Measurements from ENCODE around the gene ST6GALNAC4. TPM values are rescaled to one million over a fixed set of nuclear protein-coding genes. Genes with fewer than 3 reads are reported as not detected.

Gene ST6GALNAC4, protein sequence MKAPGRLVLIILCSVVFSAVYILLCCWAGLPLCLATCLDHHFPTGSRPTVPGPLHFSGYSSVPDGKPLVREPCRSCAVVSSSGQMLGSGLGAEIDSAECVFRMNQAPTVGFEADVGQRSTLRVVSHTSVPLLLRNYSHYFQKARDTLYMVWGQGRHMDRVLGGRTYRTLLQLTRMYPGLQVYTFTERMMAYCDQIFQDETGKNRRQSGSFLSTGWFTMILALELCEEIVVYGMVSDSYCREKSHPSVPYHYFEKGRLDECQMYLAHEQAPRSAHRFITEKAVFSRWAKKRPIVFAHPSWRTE
- 18.1 TPM for total RNA-seq
- long read RNA-seq, transcript ST6GALNAC4-201 (6 exons, 1,691 nt): major isoform, 12 of 20 reads
- long read RNA-seq, partial matches to known transcripts: 4 of 20 reads
- long read RNA-seq, other reads (novel, unspliced or antisense): 1 of 20 reads

DNA sequence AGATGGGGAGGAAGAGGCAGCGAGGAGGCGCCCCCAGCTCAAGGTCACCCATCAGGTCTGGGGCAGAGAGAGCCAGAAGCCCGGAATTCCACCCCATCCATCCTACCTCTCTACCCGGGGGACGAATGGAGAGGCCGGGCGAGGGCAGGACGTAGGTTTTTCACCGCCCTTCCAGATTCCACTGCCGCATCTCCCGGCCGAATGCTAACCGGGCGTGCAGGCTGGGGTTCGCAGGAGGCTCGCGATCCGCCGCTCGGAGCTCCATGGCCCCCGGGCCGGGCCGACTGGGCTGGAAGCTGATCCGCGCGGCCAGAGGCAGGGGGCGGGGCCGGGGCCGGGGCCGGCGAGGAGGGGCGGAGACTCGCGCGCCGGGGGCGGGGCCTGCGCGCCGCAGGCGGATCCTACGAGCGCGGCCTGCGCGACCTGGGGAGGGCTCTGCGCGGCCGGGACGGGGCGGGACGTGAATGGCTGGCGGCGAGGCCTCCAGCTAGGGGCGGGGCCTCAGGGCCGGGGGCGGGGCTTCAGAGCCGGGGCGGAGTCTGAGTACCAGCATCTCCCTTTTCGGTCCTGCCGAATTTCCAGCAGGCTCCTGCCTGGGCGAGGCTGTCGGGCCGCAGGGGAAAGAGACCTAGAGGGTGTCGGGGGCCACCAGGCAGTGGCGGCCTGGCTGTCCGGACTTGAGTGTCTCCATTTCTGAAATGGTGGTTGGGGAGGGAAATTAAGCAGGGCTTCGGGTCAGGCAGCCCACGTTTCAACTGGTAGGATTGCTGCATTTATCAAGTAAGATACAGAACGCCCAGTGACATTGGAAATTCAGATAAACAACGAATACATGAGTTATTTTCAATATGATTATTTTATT, at the start of gene ST6GALNAC4:
Gene ST6GALNAC4, minus strand, starts transcription at position 322 of the 862 bp plus-strand sequence. CDS start 622 bp downstream, outside the sequence.
- ATAC-seq (ENCODE audit: poor library complexity) (peak; percentile 96), DNase-seq (peak; percentile 97)
- intact Hi-C loops (cut with DNase I): loop anchor here (5.0 kb wide), 1 partner anchor 115 kb away; the partner anchor contains the start of gene FPGS

DNA sequence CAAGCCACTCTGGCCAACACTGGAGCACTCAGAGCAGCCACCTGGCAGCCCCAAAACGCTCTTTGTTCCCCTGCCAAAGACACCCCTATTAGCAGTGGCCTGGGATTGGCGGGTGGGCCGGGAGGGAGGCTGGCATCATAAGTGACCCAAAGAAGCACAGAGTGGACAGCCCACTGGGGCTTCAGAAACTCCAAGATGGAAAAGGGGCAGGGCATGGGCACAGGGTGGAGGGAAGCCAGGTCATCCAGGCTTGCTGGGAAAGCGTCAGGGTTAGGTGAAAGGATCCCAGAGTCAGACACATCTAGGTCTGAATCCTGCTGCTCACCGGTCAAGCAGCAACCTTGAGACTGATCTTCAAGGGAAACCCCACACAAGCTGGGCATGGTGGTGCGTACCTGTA, 49.1 kb upstream of the ST6GALNAC4 start:
- DNase-seq: no peak

DNA sequence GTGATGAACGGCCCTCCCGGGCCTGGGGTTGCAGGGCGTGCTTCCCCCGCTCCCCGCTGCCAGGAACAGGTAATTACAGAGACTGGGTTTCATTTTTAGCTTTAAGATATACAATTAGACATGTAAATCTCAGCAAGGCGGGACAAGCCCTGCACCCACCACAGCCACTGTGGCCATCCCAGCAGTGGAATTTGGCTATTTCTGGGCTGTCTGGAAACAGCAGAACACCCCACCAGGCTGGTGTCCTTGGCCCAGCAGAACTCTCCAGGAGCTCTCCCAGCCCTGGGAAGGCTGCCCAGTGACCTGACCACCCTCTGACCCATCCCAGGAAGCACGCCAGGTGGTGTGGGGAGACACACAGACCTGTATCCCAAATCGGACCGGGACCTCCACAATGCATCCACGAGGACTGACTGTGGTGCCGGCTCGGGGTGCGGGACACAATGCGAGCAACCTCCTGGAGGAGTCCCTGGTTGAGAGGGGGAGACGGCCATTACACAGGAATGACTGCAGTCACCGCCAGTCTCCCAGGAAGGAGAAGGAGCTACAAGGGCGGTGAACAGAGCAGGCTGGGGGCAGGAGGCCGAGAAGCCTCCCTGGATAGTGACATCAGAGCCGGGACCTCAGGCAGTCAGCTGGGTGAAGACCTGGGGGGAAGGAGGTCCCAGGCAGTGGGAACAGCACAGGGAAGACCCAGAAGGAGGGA, 46.7 kb upstream of the ST6GALNAC4 start:
- no peak for ATAC-seq (ENCODE audit: poor library complexity)
- intact Hi-C loops (cut with DNase I): no loop called here
- DNase-seq: no peak

More for the DNA sequence above, 49.1 kb upstream of the ST6GALNAC4 start:
- no peak for ATAC-seq (ENCODE audit: poor library complexity)
- intact Hi-C loops (cut with DNase I): no loop called here

- DNase-seq: no peak
- intact Hi-C loops (cut with DNase I): no loop called here
- no peak for ATAC-seq (ENCODE audit: poor library complexity)
Measured at GRCh38 chr9:127963041-127963358, 46.2 kb upstream of the ST6GALNAC4 start.

DNA sequence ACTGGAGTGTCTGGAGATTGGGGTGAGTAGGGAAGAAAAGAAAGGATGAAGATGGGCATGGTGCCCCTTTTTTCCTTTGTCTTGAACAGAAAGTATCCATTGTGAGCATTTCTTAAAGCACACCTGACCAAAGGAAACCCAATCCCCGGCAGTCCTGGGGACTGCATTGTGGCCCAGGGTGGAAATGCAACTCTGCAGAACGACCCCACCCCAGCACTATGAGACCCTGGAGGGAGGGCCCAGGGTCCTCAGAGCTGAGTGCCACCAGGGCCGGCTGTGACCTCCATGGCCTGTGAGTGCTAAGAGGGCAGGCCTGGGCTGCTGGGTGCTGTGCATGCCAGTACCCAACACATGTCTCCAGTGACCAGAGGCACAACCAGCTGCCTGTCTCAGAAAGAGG, 45.4 kb upstream of the ST6GALNAC4 start:
- intact Hi-C loops (cut with DNase I): no loop called here
- DNase-seq: no peak
- ATAC-seq (ENCODE audit: poor library complexity): no peak

DNA sequence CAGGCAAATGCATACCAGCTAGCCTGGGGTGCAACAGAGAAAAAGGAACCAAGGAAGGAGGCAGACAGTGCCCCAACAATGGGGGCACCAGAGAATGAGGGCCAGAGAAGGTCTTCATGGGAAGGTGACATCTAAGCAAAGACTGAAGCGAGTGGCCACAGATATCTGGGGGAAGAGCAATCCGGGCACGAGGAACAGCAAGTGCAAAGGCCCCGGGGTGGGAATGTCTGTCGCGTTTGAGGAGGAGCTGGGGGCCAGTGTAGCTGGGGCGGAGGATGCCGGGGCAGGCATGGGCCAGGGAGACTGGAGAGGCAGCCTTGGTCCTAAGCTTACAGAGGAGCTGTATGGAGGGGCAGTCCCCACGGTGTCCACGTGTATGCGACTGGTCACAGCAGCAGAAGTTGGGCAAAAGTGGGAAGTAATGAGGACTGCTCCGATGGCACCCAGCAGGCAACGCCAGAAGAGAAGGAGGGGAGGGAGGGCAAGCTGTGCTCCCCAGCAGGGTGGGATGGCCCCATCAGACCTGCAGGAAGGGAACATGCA, 44.8 kb upstream of the ST6GALNAC4 start:
- ATAC-seq (ENCODE audit: poor library complexity) (no peak), DNase-seq (no peak)
- intact Hi-C loops (cut with DNase I): no loop called here

GRCh38 chr9:127961155-127961490, 44.3 kb upstream of the ST6GALNAC4 start:
- intact Hi-C loops (cut with DNase I): no loop called here
- no peak for ATAC-seq (ENCODE audit: poor library complexity)
- DNase-seq: no peak

- no peak for ATAC-seq (ENCODE audit: poor library complexity)
- no peak for DNase-seq
- intact Hi-C loops (cut with DNase I): no loop called here
Measured at GRCh38 chr9:127960410-127961154, 43.7 kb upstream of the ST6GALNAC4 start.

GRCh38 chr9:127959841-127960409, 43.1 kb upstream of the ST6GALNAC4 start:
- ATAC-seq (ENCODE audit: poor library complexity) (no peak), DNase-seq (no peak)
- intact Hi-C loops (cut with DNase I): no loop called here

- ATAC-seq (ENCODE audit: poor library complexity) (no peak), DNase-seq (no peak)
- intact Hi-C loops (cut with DNase I): no loop called here
Measured at GRCh38 chr9:127959398-127959797, 42.6 kb upstream of the ST6GALNAC4 start.

DNA sequence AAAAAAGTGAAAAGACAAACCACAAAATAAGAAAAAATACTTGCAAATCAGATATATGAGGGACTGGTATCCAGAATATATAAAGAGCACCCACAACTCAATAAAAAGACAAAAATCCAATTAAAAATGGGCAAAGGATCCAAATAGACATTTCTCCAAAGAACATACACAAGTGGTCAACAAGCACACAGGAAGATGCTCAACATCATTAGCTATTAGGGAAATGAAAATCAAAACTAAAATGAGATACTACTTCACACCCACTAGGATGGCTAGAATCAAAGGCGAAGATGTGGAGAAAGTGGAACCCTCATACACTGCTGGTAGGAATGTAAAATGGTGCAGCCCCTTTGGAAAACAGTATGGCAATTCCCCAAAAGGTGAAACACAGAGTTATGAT, 41.9 kb upstream of the ST6GALNAC4 start:
- no peak for ATAC-seq (ENCODE audit: poor library complexity)
- no peak for DNase-seq
- intact Hi-C loops (cut with DNase I): no loop called here

DNA sequence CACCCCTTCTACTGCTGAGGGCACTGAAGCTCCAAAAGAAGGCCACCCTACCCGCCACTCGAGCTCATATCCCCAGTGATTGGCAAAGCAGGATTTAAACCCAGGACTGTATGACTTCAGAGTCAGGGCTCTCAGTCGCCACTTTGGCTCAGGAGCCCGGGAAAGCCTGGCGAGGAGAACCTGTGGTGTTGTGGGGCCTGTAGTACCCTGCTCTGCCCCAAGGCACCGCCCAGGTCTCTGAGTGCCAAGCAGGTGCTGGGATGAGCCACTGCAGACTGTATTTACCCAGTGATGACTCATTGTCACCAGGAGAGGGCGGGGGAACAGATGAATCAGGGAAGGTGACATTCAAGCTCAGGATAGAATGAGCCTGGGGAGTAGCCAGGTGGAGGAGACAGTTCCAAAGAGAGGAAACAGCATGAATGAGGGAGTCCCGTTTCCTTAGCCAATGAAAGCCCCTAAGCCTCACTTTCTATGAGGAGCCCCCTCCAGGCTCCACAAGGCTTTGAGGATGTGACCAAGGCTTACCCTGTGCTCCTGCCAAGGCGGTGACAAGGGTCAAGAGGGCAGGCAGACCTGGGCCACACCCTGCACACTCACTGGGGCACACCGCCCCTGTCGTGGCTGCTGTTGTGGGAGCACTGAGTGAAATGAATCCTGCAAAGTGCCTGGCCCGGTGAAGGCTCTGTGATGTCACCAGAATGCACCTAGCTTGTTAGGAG, 38.6 kb upstream of the ST6GALNAC4 start:
- peak; percentile 86 for ATAC-seq (ENCODE audit: poor library complexity)
- intact Hi-C loops (cut with DNase I): no loop called here
- no peak for DNase-seq

DNA sequence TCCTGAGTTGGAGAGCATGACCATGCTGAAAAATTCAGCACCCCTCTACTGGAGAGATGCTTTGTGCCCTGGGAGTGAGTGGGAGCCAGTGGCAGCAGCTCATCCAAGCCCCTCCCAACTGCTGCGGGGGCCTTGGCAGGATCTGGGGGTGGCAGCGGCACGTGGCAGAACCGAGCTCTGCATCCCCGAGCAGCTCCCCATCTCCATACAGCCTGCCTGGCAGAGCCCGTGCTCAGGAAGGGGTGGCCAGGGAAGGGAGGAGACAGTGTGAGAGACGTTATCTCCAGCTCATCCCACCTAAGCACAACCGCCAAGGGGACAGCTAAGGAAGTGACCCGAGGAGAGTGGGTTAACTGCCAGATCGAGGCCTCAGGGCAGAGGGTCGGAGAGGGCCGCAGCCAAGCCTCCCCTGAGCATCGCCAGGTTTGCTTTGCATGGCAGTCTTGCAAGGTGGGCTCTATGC, 38.0 kb upstream of the ST6GALNAC4 start:
- no peak for ATAC-seq (ENCODE audit: poor library complexity)
- DNase-seq: no peak
- intact Hi-C loops (cut with DNase I): no loop called here

DNA sequence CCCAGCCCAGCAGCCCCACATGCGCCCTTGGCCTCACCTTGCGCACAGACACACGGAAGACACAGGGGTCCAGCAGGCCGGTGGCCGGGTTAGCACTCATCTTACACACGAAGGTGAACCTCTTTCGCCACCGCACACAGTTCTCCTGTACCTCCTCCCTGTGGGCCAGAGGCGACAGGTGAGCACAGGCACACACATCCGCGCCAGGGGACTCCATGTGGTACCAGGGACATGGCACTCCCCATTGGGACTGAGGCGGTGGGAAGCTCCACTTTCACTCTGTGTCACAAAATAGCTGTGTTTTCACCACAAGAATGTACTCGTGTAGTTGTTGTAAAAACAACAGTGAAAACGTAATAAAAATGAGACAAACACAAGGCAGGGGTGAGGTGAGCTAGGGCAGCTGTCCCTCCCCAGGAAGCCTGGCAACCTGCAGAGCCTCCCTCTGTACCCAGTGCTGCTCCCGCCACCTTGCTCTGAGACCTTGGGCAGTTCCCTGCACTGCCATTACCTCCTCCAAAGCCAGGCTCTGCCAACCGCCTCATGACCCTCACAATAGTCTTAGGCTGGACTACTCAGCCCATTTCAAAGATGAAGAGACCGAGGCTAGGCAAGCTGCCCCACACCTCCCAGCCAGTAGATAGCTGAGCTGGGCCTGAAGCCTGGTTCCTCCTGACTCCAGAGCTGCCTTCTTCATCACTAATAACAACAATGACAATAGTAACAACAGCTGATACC, 37.1 kb upstream of the ST6GALNAC4 start:
- no peak for ATAC-seq (ENCODE audit: poor library complexity)
- intact Hi-C loops (cut with DNase I): no loop called here
- no peak for DNase-seq

DNA sequence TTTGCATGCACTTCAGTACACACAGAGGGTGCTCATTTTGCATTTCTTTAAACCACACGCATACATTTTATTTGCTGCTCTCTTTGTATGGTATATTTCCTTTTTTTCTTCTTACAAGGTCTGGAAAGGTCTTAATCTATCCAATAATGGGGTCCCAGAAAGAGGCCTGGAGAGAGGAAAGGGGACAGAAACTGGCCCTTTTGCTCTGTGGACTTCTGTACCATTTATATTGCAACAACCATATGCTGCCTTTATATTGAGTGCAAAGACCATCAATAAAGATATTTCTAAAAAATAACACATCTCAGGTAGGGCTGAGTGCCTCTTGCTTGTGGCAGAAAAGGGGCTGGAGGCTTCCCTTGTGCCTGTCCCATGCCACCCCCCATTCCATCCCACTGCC, 36.3 kb upstream of the ST6GALNAC4 start:
- ATAC-seq (ENCODE audit: poor library complexity) (no peak), DNase-seq (no peak)
- intact Hi-C loops (cut with DNase I): no loop called here

- intact Hi-C loops (cut with DNase I): no loop called here
- DNase-seq: peak; percentile 71
Measured at GRCh38 chr9:127950513-127951289, 33.9 kb upstream of the ST6GALNAC4 start.

More at GRCh38 chr9:127950513-127951289, 33.9 kb upstream of the ST6GALNAC4 start:
- ATAC-seq (ENCODE audit: poor library complexity): peak; percentile 67

Data from Right ventricle myocardium superior (tissue), 1 donor.